ENCODE data around the gene LAIR2. TPM values are rescaled to one million over a fixed set of nuclear protein-coding genes. Genes with fewer than 3 reads are reported as not detected.

LAIR2 gene
- total RNA-seq, 2 experiments from 2014 or later: 1.2 TPM; not detected in 1

GRCh38 chr19:54469496-54469934, 33.1 kb upstream of the LAIR2 start:
- H3K36me3 ChIP-seq (ENCODE audit: insufficient read depth, low read length): no peaks in the 10 kb centered on the region
- TF ChIP-seq, protein P1, sequence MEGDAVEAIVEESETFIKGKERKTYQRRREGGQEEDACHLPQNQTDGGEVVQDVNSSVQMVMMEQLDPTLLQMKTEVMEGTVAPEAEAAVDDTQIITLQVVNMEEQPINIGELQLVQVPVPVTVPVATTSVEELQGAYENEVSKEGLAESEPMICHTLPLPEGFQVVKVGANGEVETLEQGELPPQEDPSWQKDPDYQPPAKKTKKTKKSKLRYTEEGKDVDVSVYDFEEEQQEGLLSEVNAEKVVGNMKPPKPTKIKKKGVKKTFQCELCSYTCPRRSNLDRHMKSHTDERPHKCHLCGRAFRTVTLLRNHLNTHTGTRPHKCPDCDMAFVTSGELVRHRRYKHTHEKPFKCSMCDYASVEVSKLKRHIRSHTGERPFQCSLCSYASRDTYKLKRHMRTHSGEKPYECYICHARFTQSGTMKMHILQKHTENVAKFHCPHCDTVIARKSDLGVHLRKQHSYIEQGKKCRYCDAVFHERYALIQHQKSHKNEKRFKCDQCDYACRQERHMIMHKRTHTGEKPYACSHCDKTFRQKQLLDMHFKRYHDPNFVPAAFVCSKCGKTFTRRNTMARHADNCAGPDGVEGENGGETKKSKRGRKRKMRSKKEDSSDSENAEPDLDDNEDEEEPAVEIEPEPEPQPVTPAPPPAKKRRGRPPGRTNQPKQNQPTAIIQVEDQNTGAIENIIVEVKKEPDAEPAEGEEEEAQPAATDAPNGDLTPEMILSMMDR (IDR thresholded peaks at IDR 0.05): no peak
- ChIA-PET CTCF (interaction anchor here (0.6 kb wide), 1 partner anchor 12 kb away, joined by 3 read pairs; no protein-coding TSS in a partner anchor), POLR2A (no interaction called here)
- Mint-ChIP-seq H3K4me3 (no peak overlapping the region), H3K27me3 (peaks cover 50% of the 10 kb centered on the region), H3K36me3 (ENCODE audit: low read depth) (no peaks in the 10 kb centered on the region), H3K9me3 (peaks cover 2% of the 10 kb centered on the region), H3K4me1 (ENCODE audit: low read depth) (peaks cover 9% of the 10 kb centered on the region), H3K27ac (no peak overlapping the region)
- intact Hi-C loops (cut with DNase I, micrococcal nuclease): loop anchor here (10.0 kb wide), 2 partner anchors 265 to 605 kb away; partner anchors contain the start of genes MYADM (in 2 of the 2) and RPS9 (in 1 of the 2)
- H3K4me3 ChIP-seq (ENCODE audit: low read length): no peak overlapping the region
- H3K9me3 ChIP-seq (ENCODE audit: control insufficient read depth in 1 of 2, insufficient read depth in 1 of 2, low read length in 2 of 2): peaks cover 0 to 20% of the 10 kb centered on the region in 2 experiments
- no peak for ATAC-seq (ENCODE audit: poor library complexity)
- DNase-seq: no peak
- peaks cover 23% of the 10 kb centered on the region for H3K4me1 ChIP-seq (ENCODE audit: insufficient read depth, low read length)
- H3K27ac ChIP-seq (ENCODE audit: low read depth in 1 of 2, low read length in 2 of 2): no peak overlapping the region
- peaks cover 16 to 38% of the 10 kb centered on the region in 2 experiments for H3K27me3 ChIP-seq (ENCODE audit: control insufficient read depth in 1 of 2, insufficient read depth in 2 of 2, low read length in 2 of 2)

GRCh38 chr19:54470276-54470887, 32.2 kb upstream of the LAIR2 start:
- H3K27ac ChIP-seq (ENCODE audit: low read depth in 1 of 2, low read length in 2 of 2): no peak overlapping the region
- peaks cover 16 to 43% of the 10 kb centered on the region in 2 experiments for H3K27me3 ChIP-seq (ENCODE audit: control insufficient read depth in 1 of 2, insufficient read depth in 2 of 2, low read length in 2 of 2)
- no peak for DNase-seq
- peaks cover 18% of the 10 kb centered on the region for H3K4me1 ChIP-seq (ENCODE audit: insufficient read depth, low read length)
- Mint-ChIP-seq H3K36me3 (ENCODE audit: low read depth) (no peaks in the 10 kb centered on the region), H3K27me3 (peaks cover 56% of the 10 kb centered on the region), H3K4me3 (peak overlapping the region; percentile 7), H3K4me1 (ENCODE audit: low read depth) (peaks cover 9% of the 10 kb centered on the region), H3K9me3 (no peaks in the 10 kb centered on the region), H3K27ac (no peak overlapping the region)
- no peak for ATAC-seq (ENCODE audit: poor library complexity)
- POLR2A ChIA-PET: interaction anchor here (0.7 to 0.8 kb wide), 2 partner anchors 21 to 49 kb away, joined by 3 read pairs; partner anchors contain the start of gene LENG8
- intact Hi-C loops (cut with DNase I, micrococcal nuclease): no loop called here
- no peaks in the 10 kb centered on the region for H3K36me3 ChIP-seq (ENCODE audit: insufficient read depth, low read length)
- H3K4me3 ChIP-seq (ENCODE audit: low read length): no peak overlapping the region
- CTCF ChIA-PET: no interaction called here
- H3K9me3 ChIP-seq (ENCODE audit: control insufficient read depth in 1 of 2, insufficient read depth in 1 of 2, low read length in 2 of 2): peaks cover 0 to 19% of the 10 kb centered on the region in 2 experiments
- TF ChIP-seq, protein P1 (IDR thresholded peaks at IDR 0.05): no peak

DNA sequence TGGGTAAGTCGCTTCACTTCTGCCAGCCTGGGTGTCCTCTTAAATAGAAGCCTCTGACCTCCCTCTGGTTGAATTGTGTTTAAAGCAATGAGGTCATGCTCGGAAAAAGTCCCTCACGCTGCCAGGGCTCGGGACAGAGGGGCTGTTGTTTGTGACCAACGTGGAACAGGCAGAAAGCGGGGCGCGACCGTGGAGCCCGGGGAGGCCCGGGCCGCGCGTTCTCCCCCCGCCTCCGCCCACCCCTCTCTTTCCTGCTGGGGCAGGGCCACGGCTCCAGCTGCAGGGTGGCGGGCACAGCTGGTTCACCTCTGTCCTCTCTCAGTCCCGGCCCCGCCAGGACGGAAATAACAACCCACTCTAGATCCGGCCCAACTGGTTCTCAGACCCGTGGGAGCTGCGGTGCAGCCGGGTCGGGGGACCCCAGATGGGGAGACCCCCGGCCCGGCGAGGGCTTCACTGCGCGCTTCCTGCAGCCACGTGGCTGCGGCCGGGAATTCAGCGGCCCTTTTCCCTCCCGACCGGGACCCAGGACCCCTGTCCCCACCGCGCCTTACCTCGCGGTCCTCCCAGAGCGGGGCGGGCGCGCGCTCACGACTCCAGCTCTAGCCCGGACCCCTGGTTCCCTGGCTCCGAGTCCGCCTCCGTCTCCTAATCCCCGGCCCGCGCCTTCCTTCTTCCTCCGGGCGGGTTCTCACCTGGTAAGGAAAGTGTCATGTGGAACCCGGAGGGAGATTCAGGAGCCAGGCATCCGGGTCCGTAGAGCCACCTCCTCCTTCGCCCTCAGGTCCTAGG, 31.4 kb upstream of the LAIR2 start:
- TF ChIP-seq, protein P1 (IDR thresholded peaks at IDR 0.05): no peak
- H3K36me3 Mint-ChIP-seq (ENCODE audit: low read depth): no peaks in the 10 kb centered on the region
- H3K27ac Mint-ChIP-seq: no peak overlapping the region
- no peak overlapping the region for H3K4me3 Mint-ChIP-seq
- H3K27me3 ChIP-seq (ENCODE audit: control insufficient read depth in 1 of 2, insufficient read depth in 2 of 2, low read length in 2 of 2): peaks cover 16 to 43% of the 10 kb centered on the region in 2 experiments
- POLR2A ChIA-PET: no interaction called here
- H3K4me1 Mint-ChIP-seq (ENCODE audit: low read depth): peaks cover 9% of the 10 kb centered on the region
- peaks cover 18% of the 10 kb centered on the region for H3K4me1 ChIP-seq (ENCODE audit: insufficient read depth, low read length)
- DNase-seq: peak in 2 of 14 experiments; percentile 31 to 41
- H3K4me3 ChIP-seq (ENCODE audit: low read length): no peak overlapping the region
- H3K9me3 Mint-ChIP-seq: no peaks in the 10 kb centered on the region
- no peak for ATAC-seq (ENCODE audit: poor library complexity)
- H3K36me3 ChIP-seq (ENCODE audit: insufficient read depth, low read length): no peaks in the 10 kb centered on the region
- H3K27ac ChIP-seq (ENCODE audit: low read depth in 1 of 2, low read length in 2 of 2): no peak overlapping the region
- intact Hi-C loops (cut with DNase I, micrococcal nuclease): no loop called here
- H3K9me3 ChIP-seq (ENCODE audit: control insufficient read depth in 1 of 2, insufficient read depth in 1 of 2, low read length in 2 of 2): peaks cover 0 to 11% of the 10 kb centered on the region in 2 experiments
- peaks cover 56% of the 10 kb centered on the region for H3K27me3 Mint-ChIP-seq
- CTCF ChIA-PET: no interaction called here
